ENCODE data around the gene FNIP1.

GRCh38 chr5:131769336-131769735, 27.5 kb downstream of the FNIP1 start:
- TF ChIP-seq EZH2phosphoT487 (IDR thresholded peaks at IDR 0.05; ENCODE audit: low read length): no peak
- no peak for TF ChIP-seq CTCF (IDR thresholded peaks at IDR 0.05; ENCODE audit: low read length)
